ENCODE measurements around the gene TRIM46. TPM values are rescaled to one million over a fixed set of nuclear protein-coding genes. Genes with fewer than 3 reads are reported as not detected.

The TRIM46 gene
- total RNA-seq, 6 donors from 2014 or later, result 0.30 to 0.64 (median 0.57) TPM; not detected in 3

- TF ChIP-seq POLR2AphosphoS5 (IDR thresholded peaks at IDR 0.05) (no peak), POLR2A (IDR thresholded peaks at IDR 0.05) (no peak), CTCF (IDR thresholded peaks at IDR 0.05) (no peak), EP300 (IDR thresholded peaks at IDR 0.05) (no peak)
- H3K36me3 ChIP-seq, result no peaks in the 10 kb centered on the region
- WGBS, 2 donors, result 74 to 86% methylated on average over 9 of the region's 9 CpGs
- ATAC-seq (ENCODE audit: low FRiP score in 2 of 2), result no peak
- peaks cover 26 to 32% (median 27%) of the 10 kb centered on the region in 4 donors for H3K4me1 ChIP-seq
- H3K4me3 ChIP-seq, result no peak overlapping the region
- H3K27me3 ChIP-seq, result no peaks in the 10 kb centered on the region
- no peaks in the 10 kb centered on the region for H3K9me3 ChIP-seq
- no peak overlapping the region for H3K27ac ChIP-seq
- no peak for DNase-seq
Measured at GRCh38 chr1:155205969-155206593, 32.4 kb downstream of the TRIM46 start.

- H3K9me3 ChIP-seq, result no peaks in the 10 kb centered on the region
- H3K4me1 ChIP-seq, result peaks cover 26 to 32% (median 27%) of the 10 kb centered on the region in 4 donors
Measured at GRCh38 chr1:155206891-155207805, 33.5 kb downstream of the TRIM46 start.

GRCh38 chr1:155207806-155208540 lies 34.3 kb downstream of the TRIM46 start, which contains the start of gene THBS3:
Gene THBS3, minus strand, starts transcription at chr1:155207897. Its CDS starts 21 bp downstream, at chr1:155207876.
- peak within 1 kb of the TSS; percentile 97 to 100 (median 98) for H3K27ac ChIP-seq
- H3K4me1 ChIP-seq, result peaks cover 26 to 32% (median 27%) of the 10 kb centered on the region in 4 donors
- DNase-seq, result no peak
- no peaks in the 10 kb centered on the region for H3K9me3 ChIP-seq
- TF ChIP-seq EP300 (IDR thresholded peaks at IDR 0.05), result no peak
- TF ChIP-seq POLR2A (IDR thresholded peaks at IDR 0.05), result no peak
- no peak for TF ChIP-seq CTCF (IDR thresholded peaks at IDR 0.05)
- no peak for TF ChIP-seq POLR2AphosphoS5 (IDR thresholded peaks at IDR 0.05)
- no peaks in the 10 kb centered on the region for H3K27me3 ChIP-seq
- peak; percentile 1 to 43 for ATAC-seq (ENCODE audit: low FRiP score in 2 of 2)
- 20 to 23% methylated on average over 16 to 17 of the region's 17 CpGs for WGBS, 2 donors
- H3K4me3 ChIP-seq, result peak within 1 kb of the TSS; percentile 68 to 88 (median 74)
- H3K36me3 ChIP-seq, result peaks cover 0 to 10% (median 3%) of the 10 kb centered on the region in 4 donors

More at GRCh38 chr1:155206891-155207805, 33.5 kb downstream of the TRIM46 start:
- peak; percentile 62 to 90 (median 84) for TF ChIP-seq CTCF (IDR thresholded peaks at IDR 0.05)
- no peak for TF ChIP-seq POLR2A (IDR thresholded peaks at IDR 0.05)
- peak in 1 of 2 donors; percentile 9 for TF ChIP-seq POLR2AphosphoS5 (IDR thresholded peaks at IDR 0.05)
- ATAC-seq (ENCODE audit: low FRiP score in 2 of 2), result peak; percentile 51 to 66
- Histone ChIP-seq H3K27ac (peak overlapping the region; percentile 97 to 100 (median 98)), H3K36me3 (peaks cover 0 to 9% (median 2%) of the 10 kb centered on the region in 4 donors), H3K27me3 (no peaks in the 10 kb centered on the region), H3K4me3 (peak overlapping the region in 3 of 4 donors; percentile 70 to 88 (median 79))
- 34 to 35% methylated on average over 13 of the region's 13 CpGs for WGBS, 2 donors
- DNase-seq, result peak; percentile 36 to 90

GRCh38 chr1:155208541-155209311 lies 35.1 kb downstream of the TRIM46 start, which contains the start of gene MTX1:
Gene MTX1, plus strand, starts transcription at chr1:155208695. Its CDS starts 110 bp downstream, at chr1:155208805.
- peaks cover 0 to 10% (median 3%) of the 10 kb centered on the region in 4 donors for H3K36me3 ChIP-seq
- peak within 1 kb of the TSS; percentile 97 to 100 (median 98) for H3K27ac ChIP-seq
- TF ChIP-seq EP300 (IDR thresholded peaks at IDR 0.05) (peak in 1 of 4 donors; percentile 4), CTCF (IDR thresholded peaks at IDR 0.05) (peak in 1 of 6 experiments; percentile 39), POLR2AphosphoS5 (IDR thresholded peaks at IDR 0.05) (peak; percentile 72 to 78), POLR2A (IDR thresholded peaks at IDR 0.05) (peak in 3 of 4 donors; percentile 24 to 94 (median 70))
- peak within 1 kb of the TSS; percentile 68 to 88 (median 74) for H3K4me3 ChIP-seq
- H3K4me1 ChIP-seq, result peaks cover 26 to 32% (median 27%) of the 10 kb centered on the region in 4 donors
- peak; percentile 88 to 92 for ATAC-seq (ENCODE audit: low FRiP score in 2 of 2)
- no peaks in the 10 kb centered on the region for H3K9me3 ChIP-seq
- H3K27me3 ChIP-seq, result no peaks in the 10 kb centered on the region
- peak; percentile 93 to 97 for DNase-seq
- WGBS, 2 donors, result 1% methylated on average over 35 of the region's 64 CpGs; no CpG with 5 or more reads in 1 of the 2 donors
